Left forelimb (tissue), 1 donor: ENCODE results near the gene PSMB7.
"Not testable (repeated sequence)": the region's sequence is repeated elsewhere in the genome, so short reads cannot be mapped to it uniquely, and the experiment has no call there.

Source experiments
- DNase-seq: peaks from one replicate; pipeline ENCODE4 v3.0.0-alpha.2; 2018; ENCODE audit warnings: low spot score

PSMB7 gene

GRCh38 chr9:124442826-124443225, 27.6 kb upstream of the PSMB7 start:
- DNase-seq, result no peak

- DNase-seq, result no peak
Measured at GRCh38 chr9:124442379-124442778, 27.1 kb upstream of the PSMB7 start.

GRCh38 chr9:124441291-124441690, 26.0 kb upstream of the PSMB7 start:
- DNase-seq, result peak; percentile 48

- DNase-seq, result peak; percentile 14
Measured at GRCh38 chr9:124440786-124441185, 25.5 kb upstream of the PSMB7 start.

- peak; percentile 52 for DNase-seq
Measured at GRCh38 chr9:124439686-124440243, 24.5 kb upstream of the PSMB7 start.

GRCh38 chr9:124439086-124439485, 23.8 kb upstream of the PSMB7 start:
- DNase-seq, result no peak

- peak; percentile 11 for DNase-seq
Measured at GRCh38 chr9:124438091-124438490, 22.8 kb upstream of the PSMB7 start.

GRCh38 chr9:124437086-124437485, 21.8 kb upstream of the PSMB7 start:
- no peak for DNase-seq

GRCh38 chr9:124436320-124436719, 21.1 kb upstream of the PSMB7 start:
- peak; percentile 20 for DNase-seq

GRCh38 chr9:124429530-124429867, 14.3 kb upstream of the PSMB7 start:
- DNase-seq, result peak; percentile 17

- DNase-seq, result no peak
Measured at GRCh38 chr9:124428751-124429529, 13.7 kb upstream of the PSMB7 start.

GRCh38 chr9:124427281-124427680, 12.0 kb upstream of the PSMB7 start:
- DNase-seq, result no peak

- DNase-seq, result no peak
Measured at GRCh38 chr9:124426361-124426760, 11.1 kb upstream of the PSMB7 start.

GRCh38 chr9:124425733-124426132, 10.5 kb upstream of the PSMB7 start:
- DNase-seq, result not testable (repeated sequence)

GRCh38 chr9:124423591-124423990, 8.3 kb upstream of the PSMB7 start:
- no peak for DNase-seq

GRCh38 chr9:124423155-124423554, 7.9 kb upstream of the PSMB7 start:
- no peak for DNase-seq

GRCh38 chr9:124420991-124421543, 5.8 kb upstream of the PSMB7 start:
- no peak for DNase-seq

GRCh38 chr9:124419832-124420489, 4.7 kb upstream of the PSMB7 start:
- no peak for DNase-seq

- no peak for DNase-seq
Measured at GRCh38 chr9:124415852-124416484, 726 bp upstream of the PSMB7 start.

- DNase-seq, result no peak
Measured at GRCh38 chr9:124414612-124415011, 630 bp downstream of the PSMB7 start.

- DNase-seq, result no peak
Measured at GRCh38 chr9:124412228-124412575, 3.0 kb downstream of the PSMB7 start.

GRCh38 chr9:124411514-124412227, 3.6 kb downstream of the PSMB7 start:
- DNase-seq, result no peak
